Ascending aorta (tissue), 2 donors: Measurements from ENCODE around the gene PDGFC. TPM values are rescaled to one million over a fixed set of nuclear protein-coding genes. Genes with fewer than 3 reads are reported as not detected.
A peak's percentile ranks its signal among the peaks of the same experiment; 100 is the strongest.

Experiments
- DNase-seq, 2 donors: peaks; one replicate each; pipeline ENCODE4 v3.0.0-alpha.2; 2019; ENCODE audit warnings: low spot score in 2 of 2
- H3K27ac ChIP-seq, 2 donors: fragments of 200-600 bp; sonication (generic); one replicate each; pipeline ENCODE4 v1.5.1; 2016 to 2017; ENCODE audit warnings: mild to moderate bottlenecking in 1 of 2
- H3K27me3 ChIP-seq: fragments of 200-600 bp; sonication (generic); one replicate; pipeline ENCODE4 v1.5.1; 2017
- H3K36me3 ChIP-seq, 2 donors: fragments of 200-600 bp; sonication (generic); one replicate each; pipeline ENCODE4 v1.5.1; 2016
- H3K4me1 ChIP-seq, 2 donors: fragments of 200-600 bp; sonication (generic); one replicate each; pipeline ENCODE4 v1.5.1; 2016 to 2017; ENCODE audit warnings: mild to moderate bottlenecking in 1 of 2
- H3K4me3 ChIP-seq, 2 donors: fragments of 200-600 bp; sonication (generic); one replicate each; pipeline ENCODE4 v1.5.1; 2016 to 2017; ENCODE audit warnings: mild to moderate bottlenecking in 1 of 2
- H3K9me3 ChIP-seq, 2 donors: fragments of 200-600 bp; sonication (generic); one replicate each; pipeline ENCODE4 v1.5.1; 2016
- intact Hi-C: fragments of 100-400 bp; cut with DNase I; formaldehyde crosslinking; loops from one replicate; pipeline ENCODE4 v1.15.1; 2023
- total RNA-seq: library from RNA; depleted of rRNA; stranded (reverse); fragments of >200 nt; gene quantifications from one replicate; pipeline ENCODE4 v1.1.0, GENCODE V29; 2016
- TF ChIP-seq, protein P1 (sequence below), 3 experiments: fragments of 200-600 bp in 2 of 3; fragments of 450-650 bp in 1 of 3; sonication (generic) in 2 of 3; IDR thresholded peaks; one replicate each; pipeline ENCODE4 v1.5.1; 2016 to 2019; ENCODE audit warnings: antibody characterized with exemption in 3 of 3, mild to moderate bottlenecking in 1 of 3, moderate library complexity in 1 of 3

PDGFC gene
- total RNA-seq, 1 donor from 2014 or later, result 21.0 TPM

GRCh38 chr4:156969101-156969500 lies 2.5 kb downstream of the PDGFC start:
- Histone ChIP-seq H3K27ac (peak overlapping the region; percentile 98 to 99), H3K4me1 (peaks cover 0 to 7% of the 10 kb centered on the region in 2 donors), H3K27me3 (no peaks in the 10 kb centered on the region), H3K9me3 (no peaks in the 10 kb centered on the region), H3K36me3 (no peaks in the 10 kb centered on the region), H3K4me3 (peak overlapping the region; percentile 88 to 93)
- intact Hi-C loops, result loop anchor here (5.0 to 10.0 kb wide), 2 partner anchors 142 to 674 kb away; no protein-coding TSS in a partner anchor
- DNase-seq, result no peak
- TF ChIP-seq, protein P1, sequence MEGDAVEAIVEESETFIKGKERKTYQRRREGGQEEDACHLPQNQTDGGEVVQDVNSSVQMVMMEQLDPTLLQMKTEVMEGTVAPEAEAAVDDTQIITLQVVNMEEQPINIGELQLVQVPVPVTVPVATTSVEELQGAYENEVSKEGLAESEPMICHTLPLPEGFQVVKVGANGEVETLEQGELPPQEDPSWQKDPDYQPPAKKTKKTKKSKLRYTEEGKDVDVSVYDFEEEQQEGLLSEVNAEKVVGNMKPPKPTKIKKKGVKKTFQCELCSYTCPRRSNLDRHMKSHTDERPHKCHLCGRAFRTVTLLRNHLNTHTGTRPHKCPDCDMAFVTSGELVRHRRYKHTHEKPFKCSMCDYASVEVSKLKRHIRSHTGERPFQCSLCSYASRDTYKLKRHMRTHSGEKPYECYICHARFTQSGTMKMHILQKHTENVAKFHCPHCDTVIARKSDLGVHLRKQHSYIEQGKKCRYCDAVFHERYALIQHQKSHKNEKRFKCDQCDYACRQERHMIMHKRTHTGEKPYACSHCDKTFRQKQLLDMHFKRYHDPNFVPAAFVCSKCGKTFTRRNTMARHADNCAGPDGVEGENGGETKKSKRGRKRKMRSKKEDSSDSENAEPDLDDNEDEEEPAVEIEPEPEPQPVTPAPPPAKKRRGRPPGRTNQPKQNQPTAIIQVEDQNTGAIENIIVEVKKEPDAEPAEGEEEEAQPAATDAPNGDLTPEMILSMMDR (IDR thresholded peaks at IDR 0.05), result no peak

DNA sequence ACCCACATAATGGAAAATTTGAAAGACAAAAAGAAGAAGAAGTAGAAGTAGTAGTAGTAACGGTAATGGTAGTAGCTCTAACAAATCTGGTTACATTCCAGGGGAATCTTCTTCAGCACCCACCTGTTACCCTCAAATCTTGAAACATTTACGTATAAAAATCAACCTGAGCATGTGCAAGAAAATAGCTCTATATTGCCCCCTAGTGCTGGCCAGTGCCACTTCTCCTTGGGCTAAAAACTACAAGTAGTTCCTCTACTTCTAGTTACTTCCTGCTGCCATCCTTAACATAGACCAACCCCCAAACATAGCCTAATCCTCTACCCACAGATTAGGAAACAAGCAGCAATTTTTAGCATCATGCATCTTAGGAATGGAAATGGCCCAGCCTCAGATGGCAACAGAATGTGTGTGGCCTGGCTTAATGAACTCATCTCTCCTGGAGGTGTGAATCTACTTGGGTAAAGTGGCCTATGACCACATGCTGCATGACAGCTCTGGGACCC lies 3.1 kb downstream of the PDGFC start:
- TF ChIP-seq, protein P1 (IDR thresholded peaks at IDR 0.05), result peak; percentile 74 to 86 (median 83)
- Histone ChIP-seq H3K4me1 (peaks cover 0 to 7% of the 10 kb centered on the region in 2 donors), H3K27me3 (no peaks in the 10 kb centered on the region), H3K27ac (peak overlapping the region; percentile 98 to 99), H3K36me3 (no peaks in the 10 kb centered on the region), H3K9me3 (no peaks in the 10 kb centered on the region), H3K4me3 (peak overlapping the region; percentile 88 to 93)
- peak; percentile 15 to 85 for DNase-seq
- intact Hi-C loops, result loop anchor here (5.0 to 10.0 kb wide), 2 partner anchors 141 to 674 kb away; no protein-coding TSS in a partner anchor

DNA sequence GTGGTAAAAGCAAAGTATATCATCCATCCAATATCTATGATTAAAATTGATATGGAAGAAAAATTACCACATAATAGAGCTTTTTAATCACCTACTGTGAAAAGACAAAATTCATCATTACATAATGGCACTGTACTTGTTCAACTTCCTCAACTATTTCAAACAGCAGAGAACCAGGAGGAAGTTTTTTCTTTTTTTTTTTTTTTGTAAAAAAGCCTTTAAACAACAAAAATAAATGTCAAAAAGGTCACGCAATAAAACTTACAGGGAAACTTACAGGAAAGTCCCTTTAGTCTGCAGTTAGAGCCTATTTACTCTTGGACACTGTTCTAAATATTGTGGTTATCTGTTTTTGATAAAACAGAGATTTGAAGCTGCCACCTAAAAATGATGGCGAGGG lies 4.8 kb downstream of the PDGFC start:
- Histone ChIP-seq H3K27ac (peak overlapping the region in 1 of 2 donors; percentile 99), H3K4me1 (peaks cover 3 to 23% of the 10 kb centered on the region in 2 donors), H3K36me3 (no peaks in the 10 kb centered on the region), H3K9me3 (no peaks in the 10 kb centered on the region), H3K4me3 (no peak overlapping the region), H3K27me3 (no peaks in the 10 kb centered on the region)
- TF ChIP-seq, protein P1 (IDR thresholded peaks at IDR 0.05), result no peak
- no peak for DNase-seq
- intact Hi-C loops, result loop anchor here (5.0 to 10.0 kb wide), 2 partner anchors 140 to 672 kb away; no protein-coding TSS in a partner anchor

DNA sequence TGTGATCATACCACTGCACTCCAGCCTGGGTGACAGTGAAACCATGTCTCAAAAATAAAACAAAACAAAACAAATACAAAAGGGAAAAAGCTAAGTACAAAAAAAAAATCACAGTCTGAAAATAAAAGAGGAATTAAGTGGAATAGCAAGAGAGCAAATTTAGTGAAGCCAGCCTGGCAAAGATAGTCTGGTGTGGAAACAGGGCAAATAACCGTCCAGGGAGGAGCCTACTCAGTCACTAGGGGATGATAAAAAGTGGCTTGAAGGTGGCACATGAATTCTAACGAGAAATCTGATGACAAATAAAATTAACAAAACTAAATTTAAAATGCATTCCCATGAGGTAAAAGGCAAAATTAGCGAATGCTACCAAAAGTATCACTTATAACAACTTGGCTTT lies 8.2 kb downstream of the PDGFC start:
- H3K4me3 ChIP-seq, result no peak overlapping the region
- no peaks in the 10 kb centered on the region for H3K27me3 ChIP-seq
- H3K9me3 ChIP-seq, result no peaks in the 10 kb centered on the region
- no peak for DNase-seq
- intact Hi-C loops, result loop anchor here (10.0 kb wide), 1 partner anchor 669 kb away; no protein-coding TSS in a partner anchor
- peaks cover 3 to 35% of the 10 kb centered on the region in 2 donors for H3K4me1 ChIP-seq
- TF ChIP-seq, protein P1 (IDR thresholded peaks at IDR 0.05), result no peak
- no peaks in the 10 kb centered on the region for H3K36me3 ChIP-seq
- H3K27ac ChIP-seq, result peak overlapping the region; percentile 60 to 72

DNA sequence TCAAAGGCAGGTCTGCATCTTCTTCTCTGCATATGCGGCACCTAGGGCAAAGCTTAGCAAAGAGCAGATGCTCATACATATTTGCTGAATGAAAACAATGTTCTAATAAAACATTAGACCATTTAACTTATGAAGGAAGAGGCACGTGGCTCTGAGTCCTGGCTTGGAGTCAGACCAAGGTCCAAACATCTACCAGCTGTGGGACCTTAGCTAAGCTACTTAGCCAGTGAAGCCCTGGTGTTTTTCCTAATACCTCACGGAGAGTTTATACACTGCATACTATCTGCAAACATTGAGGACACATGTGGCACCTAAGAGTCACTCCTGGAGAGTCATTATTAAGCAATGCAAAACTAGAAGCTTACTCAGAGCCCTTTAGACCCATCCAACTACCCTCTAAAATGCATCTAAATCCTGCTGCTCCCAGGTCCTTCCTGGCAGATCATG lies 9.0 kb downstream of the PDGFC start:
- H3K4me1 ChIP-seq, result peaks cover 8 to 38% of the 10 kb centered on the region in 2 donors
- TF ChIP-seq, protein P1 (IDR thresholded peaks at IDR 0.05), result no peak
- no peaks in the 10 kb centered on the region for H3K27me3 ChIP-seq
- peak overlapping the region in 1 of 2 donors; percentile 3 for H3K4me3 ChIP-seq
- H3K27ac ChIP-seq, result peak overlapping the region; percentile 60 to 72
- intact Hi-C loops, result loop anchor here (10.0 kb wide), 1 partner anchor 668 kb away; no protein-coding TSS in a partner anchor
- peak; percentile 9 to 70 for DNase-seq
- H3K36me3 ChIP-seq, result no peaks in the 10 kb centered on the region
- no peaks in the 10 kb centered on the region for H3K9me3 ChIP-seq
